Suppressor macrophage (primary cell): ENCODE results near the gene MTIF2.
"Not testable (repeated sequence)": the region's sequence is repeated elsewhere in the genome, so short reads cannot be mapped to it uniquely, and the experiment has no call there.

Experiments
- DNase-seq, 4 experiments: peaks; one replicate each; pipeline ENCODE4 v3.0.0-alpha.2; 2020 to 2022

MTIF2 gene

GRCh38 chr2:55239656-55240222 lies 29.3 kb downstream of the MTIF2 start:
- no peak for DNase-seq

- no peak for DNase-seq
Measured at GRCh38 chr2:55236992-55237543, 32.0 kb downstream of the MTIF2 start.

GRCh38 chr2:55235724-55236538 lies 33.1 kb downstream of the MTIF2 start:
- no peak for DNase-seq

- DNase-seq, result no peak
Measured at GRCh38 chr2:55233658-55233940, 35.4 kb downstream of the MTIF2 start.

GRCh38 chr2:55232863-55233657 lies 36.0 kb downstream of the MTIF2 start:
- DNase-seq, result peak; percentile 13 to 55 (median 33)

GRCh38 chr2:55232084-55232862 lies 36.8 kb downstream of the MTIF2 start, which contains the start of the genes CLHC1 and RPS27A:
Gene CLHC1 (minus strand): TSS chr2:55232293. CDS start chr2:55222411, 9,882 bp downstream.
Gene RPS27A (plus strand): TSS chr2:55232688. CDS start chr2:55232825, 137 bp downstream.
- peak; percentile 93 to 95 (median 94) for DNase-seq

GRCh38 chr2:55231546-55232083 lies 37.4 kb downstream of the MTIF2 start:
- DNase-seq, result peak; percentile 9 to 45 (median 32)

- no peak for DNase-seq
Measured at GRCh38 chr2:55230551-55230950, 38.5 kb downstream of the MTIF2 start.

- no peak for DNase-seq
Measured at GRCh38 chr2:55229221-55229620, 39.8 kb downstream of the MTIF2 start.

GRCh38 chr2:55228226-55228563 lies 40.8 kb downstream of the MTIF2 start:
- DNase-seq, result no peak

- DNase-seq, result peak; percentile 55 to 85 (median 70)
Measured at GRCh38 chr2:55227437-55228225, 41.4 kb downstream of the MTIF2 start.

- DNase-seq, result no peak
Measured at GRCh38 chr2:55225481-55226020, 43.5 kb downstream of the MTIF2 start.

- no peak for DNase-seq
Measured at GRCh38 chr2:55224761-55225261, 44.2 kb downstream of the MTIF2 start.

- DNase-seq, result no peak
Measured at GRCh38 chr2:55223958-55224760, 44.9 kb downstream of the MTIF2 start.

GRCh38 chr2:55213822-55214221 lies 55.2 kb downstream of the MTIF2 start:
- no peak for DNase-seq

GRCh38 chr2:55204950-55205349 lies 64.1 kb downstream of the MTIF2 start:
- DNase-seq, result no peak

GRCh38 chr2:55204536-55204935 lies 64.5 kb downstream of the MTIF2 start:
- no peak for DNase-seq

GRCh38 chr2:55200416-55200815 lies 68.6 kb downstream of the MTIF2 start:
- DNase-seq, result no peak

- no peak for DNase-seq
Measured at GRCh38 chr2:55196526-55196925, 72.5 kb downstream of the MTIF2 start.

GRCh38 chr2:55191888-55192287 lies 77.1 kb downstream of the MTIF2 start:
- not testable (repeated sequence) for DNase-seq
